ENCODE results near the gene RNF25. TPM values are rescaled to one million over a fixed set of nuclear protein-coding genes. Genes with fewer than 3 reads are reported as not detected.

The RNF25 gene
- total RNA-seq, 2 experiments from 2014 or later, result 18.0 to 18.6 TPM

DNA sequence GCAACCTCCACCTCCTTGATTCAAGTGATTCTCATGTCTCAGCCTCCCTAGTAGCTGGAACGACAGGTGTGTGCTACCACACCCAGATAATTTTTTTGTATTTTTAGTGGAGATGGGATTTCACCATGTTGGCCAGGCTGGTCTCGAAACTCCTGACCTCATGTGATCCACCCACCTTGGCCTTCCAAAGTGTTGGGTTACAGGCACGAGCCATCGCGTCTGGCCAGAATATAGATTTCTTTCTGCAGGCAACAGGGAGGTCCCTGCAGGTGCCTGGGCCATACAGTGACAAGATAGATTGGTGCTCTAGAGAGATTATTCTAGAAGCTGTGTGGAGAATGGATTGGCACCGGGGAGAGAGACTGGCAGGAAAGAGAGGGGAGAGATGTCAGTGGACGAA lies 50.8 kb downstream of the RNF25 start:
- Mint-ChIP-seq H3K4me1 (ENCODE audit: low read depth) (peaks cover 5% of the 10 kb centered on the region), H3K4me3 (no peak overlapping the region), H3K36me3 (ENCODE audit: low read depth) (no peaks in the 10 kb centered on the region), H3K27me3 (no peaks in the 10 kb centered on the region), H3K9me3 (no peaks in the 10 kb centered on the region), H3K27ac (no peak overlapping the region)
- Histone ChIP-seq H3K9me3 (ENCODE audit: control insufficient read depth in 1 of 2, insufficient read depth in 1 of 2, low read length in 2 of 2) (no peaks in the 10 kb centered on the region), H3K4me3 (ENCODE audit: low read length) (no peak overlapping the region), H3K36me3 (ENCODE audit: insufficient read depth, low read length) (no peaks in the 10 kb centered on the region), H3K4me1 (ENCODE audit: insufficient read depth, low read length) (no peaks in the 10 kb centered on the region), H3K27ac (ENCODE audit: low read depth in 1 of 2, low read length in 2 of 2) (no peak overlapping the region), H3K27me3 (ENCODE audit: control insufficient read depth in 1 of 2, insufficient read depth in 2 of 2, low read length in 2 of 2) (no peaks in the 10 kb centered on the region)
- TF ChIP-seq, protein P1, sequence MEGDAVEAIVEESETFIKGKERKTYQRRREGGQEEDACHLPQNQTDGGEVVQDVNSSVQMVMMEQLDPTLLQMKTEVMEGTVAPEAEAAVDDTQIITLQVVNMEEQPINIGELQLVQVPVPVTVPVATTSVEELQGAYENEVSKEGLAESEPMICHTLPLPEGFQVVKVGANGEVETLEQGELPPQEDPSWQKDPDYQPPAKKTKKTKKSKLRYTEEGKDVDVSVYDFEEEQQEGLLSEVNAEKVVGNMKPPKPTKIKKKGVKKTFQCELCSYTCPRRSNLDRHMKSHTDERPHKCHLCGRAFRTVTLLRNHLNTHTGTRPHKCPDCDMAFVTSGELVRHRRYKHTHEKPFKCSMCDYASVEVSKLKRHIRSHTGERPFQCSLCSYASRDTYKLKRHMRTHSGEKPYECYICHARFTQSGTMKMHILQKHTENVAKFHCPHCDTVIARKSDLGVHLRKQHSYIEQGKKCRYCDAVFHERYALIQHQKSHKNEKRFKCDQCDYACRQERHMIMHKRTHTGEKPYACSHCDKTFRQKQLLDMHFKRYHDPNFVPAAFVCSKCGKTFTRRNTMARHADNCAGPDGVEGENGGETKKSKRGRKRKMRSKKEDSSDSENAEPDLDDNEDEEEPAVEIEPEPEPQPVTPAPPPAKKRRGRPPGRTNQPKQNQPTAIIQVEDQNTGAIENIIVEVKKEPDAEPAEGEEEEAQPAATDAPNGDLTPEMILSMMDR (IDR thresholded peaks at IDR 0.05), result no peak
- no peak for ATAC-seq (ENCODE audit: poor library complexity)
- DNase-seq, result no peak
- intact Hi-C loops (cut with DNase I, micrococcal nuclease), result no loop called here
- CTCF ChIA-PET, result no interaction called here
- POLR2A ChIA-PET, result no interaction called here

DNA sequence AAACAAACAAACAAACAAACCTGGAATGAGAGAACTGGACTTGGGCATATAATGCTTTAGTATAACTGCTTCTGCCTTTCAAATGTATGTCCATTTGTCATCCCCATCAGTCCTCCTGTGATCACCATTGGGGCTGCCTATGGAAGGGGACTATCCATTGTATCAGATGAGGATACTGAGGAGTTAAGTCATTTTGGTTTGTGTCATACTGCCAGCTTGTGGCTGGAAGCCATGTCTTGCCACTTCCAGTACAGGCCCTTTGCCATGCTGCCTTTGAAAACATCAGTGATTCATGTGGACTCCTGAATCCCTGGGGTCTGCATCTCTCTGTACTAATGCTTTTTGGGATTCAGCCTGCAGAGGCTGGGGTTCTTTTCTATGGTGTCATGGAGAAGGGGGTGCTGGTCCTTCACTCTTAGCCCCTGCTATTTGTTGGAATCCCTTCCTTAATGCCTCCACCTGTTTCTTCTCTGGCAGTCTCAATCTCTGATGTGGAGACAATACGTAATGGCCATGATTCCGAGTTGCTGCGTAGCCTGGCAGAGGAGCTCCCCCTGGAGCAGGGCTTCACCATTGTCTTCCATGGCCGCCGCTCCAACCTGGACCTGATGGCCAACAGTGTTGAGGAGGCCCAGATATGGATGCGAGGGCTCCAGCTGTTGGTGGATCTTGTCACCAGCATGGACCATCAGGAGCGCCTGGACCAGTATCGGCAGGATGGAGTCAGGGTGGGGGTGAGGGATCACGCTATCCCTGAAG lies 53.5 kb downstream of the RNF25 start:
- ChIA-PET POLR2A (interaction anchor here (1.2 kb wide), 1 partner anchor 10 kb away, joined by 3 read pairs; no protein-coding TSS in a partner anchor), CTCF (no interaction called here)
- Mint-ChIP-seq H3K9me3 (no peaks in the 10 kb centered on the region), H3K27ac (no peak overlapping the region), H3K36me3 (ENCODE audit: low read depth) (no peaks in the 10 kb centered on the region), H3K4me3 (no peak overlapping the region), H3K27me3 (no peaks in the 10 kb centered on the region), H3K4me1 (ENCODE audit: low read depth) (peaks cover 4% of the 10 kb centered on the region)
- Histone ChIP-seq H3K27ac (ENCODE audit: low read depth in 1 of 2, low read length in 2 of 2) (no peak overlapping the region), H3K36me3 (ENCODE audit: insufficient read depth, low read length) (no peaks in the 10 kb centered on the region), H3K4me1 (ENCODE audit: insufficient read depth, low read length) (no peaks in the 10 kb centered on the region), H3K4me3 (ENCODE audit: low read length) (no peak overlapping the region), H3K27me3 (ENCODE audit: control insufficient read depth in 1 of 2, insufficient read depth in 2 of 2, low read length in 2 of 2) (no peaks in the 10 kb centered on the region), H3K9me3 (ENCODE audit: control insufficient read depth in 1 of 2, insufficient read depth in 1 of 2, low read length in 2 of 2) (no peaks in the 10 kb centered on the region)
- intact Hi-C loops (cut with DNase I, micrococcal nuclease), result no loop called here
- DNase-seq (no peak), ATAC-seq (ENCODE audit: poor library complexity) (no peak)
- TF ChIP-seq, protein P1 (IDR thresholded peaks at IDR 0.05), result no peak

DNA sequence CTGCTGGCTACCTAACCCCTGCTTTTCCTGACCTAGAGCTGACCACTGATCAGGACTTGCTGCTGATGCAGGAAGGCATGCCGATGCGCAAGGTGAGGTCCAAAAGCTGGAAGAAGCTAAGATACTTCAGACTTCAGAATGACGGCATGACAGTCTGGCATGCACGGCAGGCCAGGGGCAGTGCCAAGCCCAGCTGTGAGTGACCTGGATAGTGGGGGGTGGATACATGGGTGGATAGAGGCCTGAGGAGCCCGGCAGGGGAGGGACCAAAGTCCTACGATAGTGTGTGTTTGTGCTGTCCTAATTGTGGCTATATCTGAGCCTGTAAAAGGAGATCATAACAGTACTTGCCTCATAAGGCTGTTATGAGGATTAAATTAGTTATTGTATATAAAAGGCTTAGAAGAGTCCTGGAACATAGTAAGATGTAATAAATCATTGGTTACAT lies 55.9 kb downstream of the RNF25 start:
- no peaks in the 10 kb centered on the region for H3K27me3 ChIP-seq (ENCODE audit: control insufficient read depth in 1 of 2, insufficient read depth in 2 of 2, low read length in 2 of 2)
- DNase-seq, result no peak
- H3K4me1 ChIP-seq (ENCODE audit: insufficient read depth, low read length), result no peaks in the 10 kb centered on the region
- no peaks in the 10 kb centered on the region for H3K36me3 ChIP-seq (ENCODE audit: insufficient read depth, low read length)
- Mint-ChIP-seq H3K27ac (no peak overlapping the region), H3K4me1 (ENCODE audit: low read depth) (no peaks in the 10 kb centered on the region), H3K9me3 (no peaks in the 10 kb centered on the region), H3K36me3 (ENCODE audit: low read depth) (no peaks in the 10 kb centered on the region), H3K4me3 (no peak overlapping the region), H3K27me3 (no peaks in the 10 kb centered on the region)
- POLR2A ChIA-PET, result no interaction called here
- no peak for ATAC-seq (ENCODE audit: poor library complexity)
- CTCF ChIA-PET, result no interaction called here
- intact Hi-C loops (cut with DNase I, micrococcal nuclease), result no loop called here
- H3K4me3 ChIP-seq (ENCODE audit: low read length), result no peak overlapping the region
- H3K9me3 ChIP-seq (ENCODE audit: control insufficient read depth in 1 of 2, insufficient read depth in 1 of 2, low read length in 2 of 2), result no peaks in the 10 kb centered on the region
- H3K27ac ChIP-seq (ENCODE audit: low read depth in 1 of 2, low read length in 2 of 2), result no peak overlapping the region
- TF ChIP-seq, protein P1 (IDR thresholded peaks at IDR 0.05), result no peak

Other genes with a start within 250 kb of the RNF25 start
- 10 to 100 TPM; 20.2 to 24.4 TPM for gene USP37, start 103.7 kb downstream of the RNF25 start, total RNA-seq
- 10 to 100 TPM; 62.8 to 66.8 TPM for gene CNOT9, start 103.2 kb downstream of the RNF25 start, total RNA-seq
- gene PLCD4, start 64.1 kb downstream of the RNF25 start, total RNA-seq, result under 1 TPM; 0.25 to 0.77 TPM
- 10 to 100 TPM; 40.3 to 44.2 TPM for gene ZNF142, start 12.4 kb downstream of the RNF25 start, total RNA-seq
- 10 to 100 TPM; 11.4 to 12.7 TPM for gene BCS1L, start 12.3 kb downstream of the RNF25 start, total RNA-seq
- gene STK36, start 84 bp upstream of the RNF25 start, total RNA-seq, result 10 to 100 TPM in 1 of 2 experiments, 1 to 10 TPM in 1; 9.8 to 12.7 TPM
- gene TTLL4, start 38.8 kb upstream of the RNF25 start, total RNA-seq, result 10 to 100 TPM in 1 of 2 experiments, 1 to 10 TPM in 1; 7.3 to 10.8 TPM
- gene CYP27A1, start 110.1 kb upstream of the RNF25 start, total RNA-seq, result under 1 TPM in 1 of 2 experiments, not detected in 1; 0.28 TPM
- gene PRKAG3, start 159.8 kb upstream of the RNF25 start, total RNA-seq, result not detected
- gene WNT6, start 187.8 kb upstream of the RNF25 start, total RNA-seq, result not detected
- 1 to 10 TPM; 4.8 to 6.6 TPM for gene WNT10A, start 208.8 kb upstream of the RNF25 start, total RNA-seq

Measured in CD4-positive, alpha-beta T cell (primary cell).